GM18519 (cell line): ENCODE measurements around the gene TUFM.
"Not testable (repeated sequence)": the region's sequence is repeated elsewhere in the genome, so short reads cannot be mapped to it uniquely, and the experiment has no call there.

Experiments used
- ATAC-seq: cut with Tn5 transposase; IDR thresholded peaks from one replicate; pipeline ENCODE4 v1.9.1; 2021; ENCODE audit warnings: mild to moderate bottlenecking, moderate library complexity; ENCODE audit not compliant: unreplicated experiment, low FRiP score

TUFM gene

GRCh38 chr16:28846080-28846932 is at the start of gene TUFM:
Gene TUFM, minus strand, starts transcription at chr16:28846348. Its CDS starts 79 bp downstream, at chr16:28846269.
- ATAC-seq = peak; percentile 67

DNA sequence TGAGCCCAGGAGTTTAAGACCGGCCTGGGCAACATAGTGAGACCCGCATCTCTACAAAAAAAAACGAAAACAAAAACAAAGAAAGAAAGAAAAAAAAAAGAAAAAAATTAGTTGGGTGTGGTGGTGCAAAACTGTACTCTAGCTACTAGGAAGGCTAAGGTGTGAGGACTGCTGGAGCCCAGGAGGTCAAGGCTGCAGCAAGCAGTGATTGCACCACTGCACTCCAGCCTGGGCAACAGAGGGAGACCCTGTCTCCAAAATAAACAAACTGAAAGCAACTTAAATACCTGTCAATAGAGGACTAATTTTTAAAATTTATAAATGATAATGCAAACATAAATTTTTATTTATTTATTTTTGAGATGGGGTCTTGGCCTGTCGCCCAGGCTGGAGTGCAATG is 49.5 kb upstream of the TUFM start:
- ATAC-seq = no peak

GRCh38 chr16:28893291-28893690 is 47.1 kb upstream of the TUFM start:
- ATAC-seq = no peak

DNA sequence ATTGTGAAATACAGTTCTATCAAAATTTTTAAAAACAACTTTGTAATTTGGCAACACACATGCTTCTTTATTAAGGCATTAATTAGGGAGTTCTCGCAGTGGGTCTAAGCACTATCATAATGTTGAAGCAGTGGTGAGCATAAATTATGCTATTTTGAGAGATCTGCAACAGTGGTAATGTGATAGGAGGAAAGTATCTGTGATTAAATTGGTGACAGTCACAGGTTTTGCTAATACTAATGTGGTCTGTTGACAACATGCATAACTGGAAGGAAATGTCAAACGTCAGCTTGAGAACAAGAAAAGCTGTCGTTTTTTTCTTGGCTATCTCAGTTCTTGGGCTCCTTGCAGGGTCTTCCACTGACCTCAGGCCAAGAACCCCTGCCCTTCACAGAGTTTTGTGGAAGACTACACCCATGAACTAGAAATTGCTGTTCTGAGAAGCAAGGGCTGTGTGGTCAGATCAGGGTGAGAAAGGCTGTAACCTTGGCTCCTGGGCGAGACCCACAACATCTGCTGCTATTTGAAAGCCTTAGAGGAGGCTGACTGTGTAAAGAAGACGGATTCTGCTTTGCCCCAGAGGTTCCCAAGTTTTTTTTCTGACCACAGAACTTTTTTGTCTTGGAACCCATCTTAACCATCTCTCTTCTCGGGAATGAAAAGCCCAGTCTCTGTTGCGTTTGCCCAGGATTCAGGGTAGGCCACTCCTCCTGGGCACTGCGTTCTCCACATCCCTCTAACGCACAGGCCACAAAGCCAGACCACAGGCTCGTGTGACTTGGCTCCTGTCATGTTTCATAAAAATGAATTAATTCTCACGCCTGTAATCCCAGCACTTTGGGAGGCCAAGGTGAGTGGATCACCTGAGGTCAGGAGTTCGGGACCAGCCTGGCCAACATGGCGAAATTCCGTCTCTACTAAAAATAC is 46.1 kb upstream of the TUFM start:
- no peak for ATAC-seq

DNA sequence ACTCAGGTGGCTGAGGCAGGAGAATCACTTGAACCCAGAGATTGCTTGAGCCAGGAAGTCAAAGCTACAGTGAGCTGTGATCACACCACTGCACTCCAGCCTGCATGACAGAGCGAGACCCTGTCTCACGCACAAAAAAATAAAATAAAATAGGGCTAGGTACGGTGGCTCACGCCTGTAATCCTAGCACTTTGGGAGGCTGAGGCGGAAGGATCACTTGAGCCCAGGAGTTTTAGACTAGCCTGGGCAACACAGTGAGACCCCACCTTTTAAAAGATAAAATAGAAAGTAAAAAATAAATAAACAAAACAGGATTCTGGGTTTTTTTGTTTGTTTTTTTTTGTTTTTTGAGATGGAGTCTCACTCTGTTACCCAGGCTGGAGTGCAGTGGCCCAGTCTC is 44.2 kb upstream of the TUFM start:
- ATAC-seq = not testable (repeated sequence)

DNA sequence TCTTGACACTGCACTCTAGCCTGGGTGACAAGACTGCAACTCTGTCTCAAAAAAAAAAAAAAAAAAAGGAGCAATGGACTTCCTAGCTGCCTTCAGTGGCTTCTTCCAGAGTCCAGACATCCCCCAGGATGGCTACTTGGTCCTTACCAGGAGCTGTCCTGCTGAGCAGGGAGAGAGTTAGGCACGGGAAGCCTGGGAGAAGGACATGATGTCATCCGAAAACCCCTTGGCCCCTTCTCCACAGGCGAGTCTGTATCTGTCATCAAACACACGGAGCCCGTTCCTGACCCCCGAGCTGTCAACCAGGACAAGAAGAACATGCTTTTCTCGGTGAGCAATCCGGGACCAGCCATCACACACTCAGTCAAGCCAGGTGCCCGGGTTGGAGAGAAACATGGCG is 40.8 kb upstream of the TUFM start:
- no peak for ATAC-seq

DNA sequence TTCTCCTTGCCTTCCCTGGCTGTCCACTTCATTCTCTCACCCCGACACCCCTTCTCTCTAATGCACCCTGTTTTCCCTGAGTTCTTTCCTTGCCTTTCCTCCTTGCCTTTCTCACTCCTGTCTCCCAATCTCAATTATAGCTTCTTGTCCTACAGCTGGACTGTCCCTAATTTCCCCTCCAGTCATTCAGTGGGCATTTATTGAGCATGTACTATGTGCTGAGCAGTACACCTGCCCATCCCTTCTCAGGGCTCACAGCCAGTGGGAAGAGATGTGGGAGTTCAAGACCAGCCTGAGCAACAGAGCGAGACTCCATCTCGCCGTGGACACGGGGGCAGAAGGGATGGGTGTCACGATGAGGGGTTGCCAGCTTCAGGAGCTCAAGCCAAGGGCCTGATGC is 37.9 kb upstream of the TUFM start:
- ATAC-seq = no peak

GRCh38 chr16:28883221-28883996 is 37.3 kb upstream of the TUFM start:
- no peak for ATAC-seq

DNA sequence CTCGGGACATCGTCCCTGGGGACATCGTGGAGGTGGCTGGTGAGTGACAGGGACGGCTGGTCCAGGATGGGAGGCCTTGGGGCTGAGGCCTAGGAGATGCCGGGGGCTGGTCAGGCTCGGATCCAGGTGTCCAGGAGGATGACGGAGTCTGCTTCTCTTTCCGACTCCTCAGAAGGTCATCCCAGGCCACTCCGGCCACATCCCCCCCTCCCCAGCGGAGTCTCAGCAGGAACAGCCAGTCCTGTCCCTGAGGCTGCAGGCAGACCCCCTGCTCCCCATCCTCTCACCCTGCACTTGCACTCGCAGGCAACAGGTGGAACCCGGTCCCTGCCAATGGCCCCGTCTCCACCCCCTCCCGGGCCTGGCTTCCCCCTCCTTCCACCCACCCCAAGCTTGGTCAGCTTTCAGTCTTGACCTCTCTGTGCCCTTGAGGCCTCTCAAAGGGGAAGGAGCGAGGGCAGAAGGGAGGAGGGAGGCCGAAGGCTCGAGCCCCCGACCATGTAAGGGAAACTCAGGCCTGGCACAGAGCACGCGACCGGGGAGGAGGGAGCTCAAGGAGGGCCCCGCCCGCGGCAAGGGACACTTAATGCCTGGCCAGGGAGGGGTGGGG is 36.5 kb upstream of the TUFM start:
- ATAC-seq = no peak

DNA sequence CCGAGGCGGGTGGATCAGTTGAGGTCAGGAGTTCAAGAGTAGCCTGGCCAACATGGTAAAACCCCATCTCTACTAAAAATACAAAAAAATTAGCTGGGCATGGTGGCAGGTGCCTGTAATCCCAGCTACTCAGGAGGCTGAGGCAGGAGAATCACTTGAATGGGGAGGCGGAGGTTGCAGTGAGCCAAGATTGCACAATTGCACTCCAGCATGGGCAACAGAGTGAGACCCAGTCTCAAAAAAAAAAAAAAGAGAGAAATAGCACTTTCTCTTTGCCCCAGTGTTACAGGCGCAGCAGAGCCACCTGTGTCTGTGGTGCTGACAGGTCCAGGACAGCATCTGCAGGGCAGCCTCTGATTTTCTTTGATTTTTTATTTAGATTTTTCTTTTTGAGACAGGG is 35.4 kb upstream of the TUFM start:
- not testable (repeated sequence) for ATAC-seq

DNA sequence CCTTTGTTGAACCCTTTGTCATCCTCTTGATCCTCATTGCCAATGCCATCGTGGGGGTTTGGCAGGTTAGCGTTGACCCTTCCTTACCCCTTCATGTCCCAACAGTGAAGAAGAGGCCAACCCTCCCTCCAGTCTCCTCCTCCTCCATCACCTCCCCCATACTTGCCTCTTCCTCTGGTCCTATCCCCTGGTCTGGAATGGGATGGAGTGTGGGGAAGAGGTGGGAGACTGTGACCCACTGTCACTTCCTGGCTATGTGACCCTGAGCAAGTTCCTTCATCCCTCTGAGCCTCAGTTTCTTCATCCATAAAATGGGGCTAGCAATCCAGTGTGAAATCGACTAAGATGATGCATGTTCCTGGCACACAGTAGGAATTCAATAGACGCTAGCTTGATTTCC is 34.8 kb upstream of the TUFM start:
- ATAC-seq = no peak

- ATAC-seq = no peak
Measured at GRCh38 chr16:28880589-28880915, 34.4 kb upstream of the TUFM start.

DNA sequence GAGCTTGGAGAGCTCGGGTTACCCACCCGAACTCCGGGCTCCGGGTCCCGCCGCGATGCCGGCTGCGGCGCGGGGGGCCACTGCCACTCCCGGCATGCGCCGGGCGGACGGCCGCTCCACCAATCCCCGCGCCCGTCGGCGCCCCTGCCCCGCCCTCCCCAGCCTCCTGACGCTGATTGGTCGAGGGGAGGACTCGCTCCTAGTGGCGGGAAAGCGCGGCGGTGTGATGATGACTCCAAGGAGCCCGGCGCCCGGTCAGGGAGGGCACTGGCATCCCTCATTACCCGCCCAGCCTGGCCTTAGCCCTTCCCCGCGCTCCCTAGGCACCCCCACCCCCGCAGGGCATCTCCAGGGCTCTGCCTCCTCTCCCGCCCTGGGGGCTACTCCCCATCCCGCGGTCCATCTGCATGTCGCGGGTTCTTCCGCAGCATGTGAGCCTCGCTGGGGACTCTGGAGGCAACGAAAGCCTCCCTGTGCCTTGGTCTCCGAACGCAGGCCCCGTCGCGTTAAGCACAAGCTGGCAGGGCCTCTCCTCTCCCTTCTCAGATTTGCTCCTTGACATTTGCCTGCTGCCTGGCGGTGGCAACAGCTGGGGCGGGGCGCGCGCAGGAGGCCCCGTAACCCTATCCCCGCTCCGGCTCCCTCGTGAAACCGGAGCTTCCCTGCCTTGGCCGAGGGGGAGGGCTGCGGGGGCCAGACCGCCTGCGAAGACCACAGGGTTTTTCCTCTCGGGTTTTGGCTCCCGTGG is 33.9 kb upstream of the TUFM start:
- ATAC-seq = no peak

GRCh38 chr16:28879261-28879840 is 33.2 kb upstream of the TUFM start:
- ATAC-seq = no peak

DNA sequence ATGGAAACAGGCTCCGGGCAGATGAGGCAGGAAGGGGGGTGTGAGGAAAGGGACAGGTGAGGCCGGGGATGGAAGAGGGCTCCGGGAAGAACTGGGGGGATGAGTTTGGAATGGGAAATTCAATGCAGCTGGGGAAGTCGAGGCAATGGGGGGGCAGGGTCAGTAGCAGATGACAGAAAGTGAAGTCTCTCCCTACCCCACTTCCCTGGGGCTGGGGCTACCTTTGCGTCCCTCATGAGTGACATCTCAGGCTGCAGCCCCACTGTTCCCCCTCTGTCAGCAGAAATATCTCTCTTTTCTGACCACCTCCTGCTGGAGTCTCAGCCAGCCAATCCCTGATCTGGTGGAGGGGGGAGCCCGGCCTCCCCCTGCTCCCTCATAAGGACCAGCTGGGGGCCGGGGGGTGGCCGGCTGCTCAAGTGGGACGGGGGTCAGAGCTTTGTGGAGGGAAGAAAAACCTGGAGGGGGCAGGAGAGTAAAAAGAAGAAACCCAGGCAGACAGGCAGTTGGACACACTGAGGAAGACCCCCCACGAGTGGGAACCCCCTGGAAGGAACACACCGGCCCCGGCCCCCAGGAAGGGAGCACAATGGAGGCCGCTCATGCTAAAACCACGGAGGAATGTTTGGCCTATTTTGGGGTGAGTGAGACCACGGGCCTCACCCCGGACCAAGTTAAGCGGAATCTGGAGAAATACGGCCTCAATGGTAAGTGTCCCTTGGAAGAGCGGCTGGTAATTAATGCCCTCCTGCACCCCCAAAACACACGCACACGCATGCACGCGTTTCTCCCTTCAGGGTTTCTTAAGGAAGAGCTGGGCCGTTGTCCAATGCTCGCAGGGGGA is 32.2 kb upstream of the TUFM start, which contains the start of gene ATP2A1:
TSS of gene ATP2A1 (plus strand) at position 406 of the 844 bp plus-strand sequence. CDS start at position 590, 184 bp downstream.
- no peak for ATAC-seq

DNA sequence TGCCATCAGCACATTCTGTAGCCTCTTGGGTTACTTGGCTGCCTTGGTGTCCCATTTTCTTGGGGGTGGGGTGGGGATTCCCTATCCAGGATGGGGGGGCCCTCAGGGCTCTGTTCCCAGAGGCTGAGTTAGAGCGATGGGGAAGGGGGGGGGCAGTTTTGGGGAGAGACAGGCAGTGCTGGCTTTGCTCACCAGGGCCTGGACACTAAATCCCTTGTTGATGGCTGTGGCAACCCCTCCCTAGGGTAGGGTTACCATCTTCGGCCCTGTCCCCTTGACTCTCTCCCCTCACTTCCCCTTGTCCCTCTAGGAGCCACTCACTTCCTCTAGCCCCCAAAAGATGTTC is 31.5 kb upstream of the TUFM start:
- no peak for ATAC-seq

GRCh38 chr16:28876973-28877654 is 31.0 kb upstream of the TUFM start:
- ATAC-seq = no peak
